ENCODE data around the gene MFN2.

GRCh38 chr1:12038356-12039163 is 58.3 kb downstream of the MFN2 start:
- TF ChIP-seq YY1 (IDR thresholded peaks at IDR 0.05; ENCODE audit: insufficient read depth, insufficient read length) (no peak), ZNF274 (IDR thresholded peaks at IDR 0.05; ENCODE audit: low read depth, low read length) (no peak)

All from NT2/D1 (cell line).